Measurements from ENCODE around the gene LAMC3. TPM values are rescaled to one million over a fixed set of nuclear protein-coding genes. Genes with fewer than 3 reads are reported as not detected.

LAMC3 gene
- total and polyA plus RNA-seq, 2 donors: 0.61 to 2.6 TPM

DNA sequence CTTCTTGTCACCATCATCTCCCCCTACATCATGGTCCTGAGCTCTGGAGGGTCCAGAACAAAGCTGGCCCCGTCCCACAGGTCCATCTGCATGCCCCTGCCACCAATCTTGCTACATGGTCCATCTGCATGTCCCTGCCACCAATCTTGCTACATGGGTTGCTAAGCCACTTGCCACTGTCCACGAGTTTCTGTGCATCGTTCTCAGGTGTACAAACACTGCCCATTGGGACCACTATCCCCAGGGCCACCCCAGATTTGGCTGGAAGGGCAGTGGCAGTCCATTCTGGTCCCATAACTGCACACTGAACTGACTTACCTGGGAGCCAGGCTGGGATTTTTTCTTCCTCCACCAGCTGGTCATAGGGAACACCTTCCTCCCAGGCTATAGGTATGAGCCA is 8.0 kb upstream of the LAMC3 start:
- DNase-seq (ENCODE audit: low read depth in 6 of 9, low spot score in 9 of 9): no peak
- Histone ChIP-seq H3K27me3 (ENCODE audit: control insufficient read depth in 2 of 2, insufficient read depth in 1 of 2, low read length in 1 of 2) (peaks cover 2 to 35% of the 10 kb centered on the region in 2 donors), H3K9me3 (ENCODE audit: control insufficient read depth in 2 of 2, insufficient read depth in 1 of 2, low read length in 1 of 2) (no peaks in the 10 kb centered on the region), H3K27ac (ENCODE audit: low read depth in 1 of 2, low read length in 1 of 2) (no peak overlapping the region), H3K4me1 (ENCODE audit: control insufficient read depth in 2 of 2, insufficient read depth in 2 of 2, low read length in 2 of 2) (no peaks in the 10 kb centered on the region), H3K36me3 (ENCODE audit: control insufficient read depth in 2 of 2, insufficient read depth in 2 of 2, low read length in 1 of 2) (no peaks in the 10 kb centered on the region), H3K4me3 (ENCODE audit: low read length in 2 of 2) (no peak overlapping the region)
- 78% methylated on average over 3 of the region's 3 CpGs for whole genome bisulfite sequencing

DNA sequence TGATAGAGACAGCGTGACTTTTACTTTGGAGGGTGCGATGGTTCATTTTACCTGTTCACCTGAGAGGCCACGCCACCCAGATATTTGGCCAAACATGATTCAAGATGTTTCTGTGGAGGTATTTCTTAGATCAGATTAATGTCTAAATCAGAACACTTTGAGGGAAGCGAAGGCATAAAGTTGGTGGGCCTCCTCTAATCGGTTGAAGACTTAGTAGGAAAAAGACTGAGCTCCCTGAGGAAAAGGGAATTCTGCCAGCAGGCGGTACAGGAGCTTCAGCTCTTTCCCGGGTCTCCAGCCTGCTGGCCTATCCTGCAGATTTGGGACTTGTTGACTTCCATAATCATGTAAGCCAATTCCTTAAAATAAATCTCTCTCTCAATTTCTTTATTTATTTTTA is 7.0 kb upstream of the LAMC3 start:
- H3K4me1 ChIP-seq (ENCODE audit: control insufficient read depth in 2 of 2, insufficient read depth in 2 of 2, low read length in 2 of 2): no peaks in the 10 kb centered on the region
- no peaks in the 10 kb centered on the region for H3K9me3 ChIP-seq (ENCODE audit: control insufficient read depth in 2 of 2, insufficient read depth in 1 of 2, low read length in 1 of 2)
- no peak overlapping the region for H3K4me3 ChIP-seq (ENCODE audit: low read length in 2 of 2)
- H3K27ac ChIP-seq (ENCODE audit: low read depth in 1 of 2, low read length in 1 of 2): no peak overlapping the region
- no peaks in the 10 kb centered on the region for H3K36me3 ChIP-seq (ENCODE audit: control insufficient read depth in 2 of 2, insufficient read depth in 2 of 2, low read length in 1 of 2)
- DNase-seq (ENCODE audit: low read depth in 6 of 9, low spot score in 9 of 9): no peak
- 93% methylated on average over 7 of the region's 7 CpGs for WGBS
- H3K27me3 ChIP-seq (ENCODE audit: control insufficient read depth in 2 of 2, insufficient read depth in 1 of 2, low read length in 1 of 2): peaks cover 4 to 38% of the 10 kb centered on the region in 2 donors

- WGBS: 81% methylated on average over 4 of the region's 4 CpGs
- Histone ChIP-seq H3K4me3 (ENCODE audit: low read length in 2 of 2) (no peak overlapping the region), H3K27me3 (ENCODE audit: control insufficient read depth in 2 of 2, insufficient read depth in 1 of 2, low read length in 1 of 2) (peaks cover 28 to 51% of the 10 kb centered on the region in 2 donors)
These were observed 2.4 kb upstream of the LAMC3 start for GRCh38 chr9:131006601-131007000.

DNA sequence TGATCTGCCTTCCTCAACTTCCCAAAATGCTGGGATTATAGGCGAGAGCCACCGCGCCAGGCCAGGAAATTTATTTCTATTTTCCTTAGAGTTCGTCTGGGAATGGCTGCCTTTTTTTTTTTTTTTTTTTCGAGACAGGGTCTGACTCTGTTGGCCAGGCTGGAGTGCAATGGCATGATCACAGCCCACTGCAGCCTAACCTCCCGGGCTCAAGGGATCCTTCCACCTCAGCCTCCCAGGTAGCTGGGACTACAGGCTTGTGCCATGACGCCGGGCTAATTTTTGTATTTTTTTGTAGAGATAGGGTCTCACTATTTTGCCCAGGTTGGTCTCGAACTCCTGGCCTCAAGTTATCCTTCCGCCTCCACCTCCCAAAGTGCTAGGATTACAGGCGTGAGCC is 888 bp upstream of the LAMC3 start:
- Histone ChIP-seq H3K27me3 (ENCODE audit: control insufficient read depth in 2 of 2, insufficient read depth in 1 of 2, low read length in 1 of 2) (peaks cover 28 to 61% of the 10 kb centered on the region in 2 donors), H3K27ac (ENCODE audit: low read depth in 1 of 2, low read length in 1 of 2) (no peak overlapping the region)
- 93% methylated on average over 11 of the region's 11 CpGs for WGBS

More at GRCh38 chr9:131006601-131007000, 2.4 kb upstream of the LAMC3 start:
- H3K27ac ChIP-seq (ENCODE audit: low read depth in 1 of 2, low read length in 1 of 2): no peak overlapping the region
- H3K9me3 ChIP-seq (ENCODE audit: control insufficient read depth in 2 of 2, insufficient read depth in 1 of 2, low read length in 1 of 2): peaks cover 0 to 1% of the 10 kb centered on the region in 2 donors
- H3K4me1 ChIP-seq (ENCODE audit: control insufficient read depth in 2 of 2, insufficient read depth in 2 of 2, low read length in 2 of 2): no peaks in the 10 kb centered on the region
- no peaks in the 10 kb centered on the region for H3K36me3 ChIP-seq (ENCODE audit: control insufficient read depth in 2 of 2, insufficient read depth in 2 of 2, low read length in 1 of 2)
- no peak for DNase-seq (ENCODE audit: low read depth in 6 of 9, low spot score in 9 of 9)

GRCh38 chr9:131008563-131008908 is 438 bp upstream of the LAMC3 start:
- no peak overlapping the region for H3K4me3 ChIP-seq (ENCODE audit: low read length in 2 of 2)
- H3K9me3 ChIP-seq (ENCODE audit: control insufficient read depth in 2 of 2, insufficient read depth in 1 of 2, low read length in 1 of 2): peaks cover 0 to 1% of the 10 kb centered on the region in 2 donors
- no peaks in the 10 kb centered on the region for H3K36me3 ChIP-seq (ENCODE audit: control insufficient read depth in 2 of 2, insufficient read depth in 2 of 2, low read length in 1 of 2)
- WGBS: 52% methylated on average over 8 of the region's 8 CpGs
- no peaks in the 10 kb centered on the region for H3K4me1 ChIP-seq (ENCODE audit: control insufficient read depth in 2 of 2, insufficient read depth in 2 of 2, low read length in 2 of 2)
- peaks cover 28 to 61% of the 10 kb centered on the region in 2 donors for H3K27me3 ChIP-seq (ENCODE audit: control insufficient read depth in 2 of 2, insufficient read depth in 1 of 2, low read length in 1 of 2)
- no peak overlapping the region for H3K27ac ChIP-seq (ENCODE audit: low read depth in 1 of 2, low read length in 1 of 2)
- no peak for DNase-seq (ENCODE audit: low read depth in 6 of 9, low spot score in 9 of 9)

More for the DNA sequence above, 888 bp upstream of the LAMC3 start:
- Histone ChIP-seq H3K36me3 (ENCODE audit: control insufficient read depth in 2 of 2, insufficient read depth in 2 of 2, low read length in 1 of 2) (no peaks in the 10 kb centered on the region), H3K9me3 (ENCODE audit: control insufficient read depth in 2 of 2, insufficient read depth in 1 of 2, low read length in 1 of 2) (peaks cover 0 to 1% of the 10 kb centered on the region in 2 donors), H3K4me1 (ENCODE audit: control insufficient read depth in 2 of 2, insufficient read depth in 2 of 2, low read length in 2 of 2) (no peaks in the 10 kb centered on the region), H3K4me3 (ENCODE audit: low read length in 2 of 2) (no peak overlapping the region)
- no peak for DNase-seq (ENCODE audit: low read depth in 6 of 9, low spot score in 9 of 9)

GRCh38 chr9:131010482-131011273 is 1.7 kb downstream of the LAMC3 start:
- Histone ChIP-seq H3K27ac (ENCODE audit: low read depth in 1 of 2, low read length in 1 of 2) (no peak overlapping the region), H3K36me3 (ENCODE audit: control insufficient read depth in 2 of 2, insufficient read depth in 2 of 2, low read length in 1 of 2) (no peaks in the 10 kb centered on the region), H3K4me3 (ENCODE audit: low read length in 2 of 2) (no peak overlapping the region), H3K27me3 (ENCODE audit: control insufficient read depth in 2 of 2, insufficient read depth in 1 of 2, low read length in 1 of 2) (peaks cover 28 to 64% of the 10 kb centered on the region in 2 donors), H3K9me3 (ENCODE audit: control insufficient read depth in 2 of 2, insufficient read depth in 1 of 2, low read length in 1 of 2) (peaks cover 1 to 3% of the 10 kb centered on the region in 2 donors), H3K4me1 (ENCODE audit: control insufficient read depth in 2 of 2, insufficient read depth in 2 of 2, low read length in 2 of 2) (no peaks in the 10 kb centered on the region)
- 92% methylated on average over 14 of the region's 14 CpGs for WGBS
- no peak for DNase-seq (ENCODE audit: low read depth in 6 of 9, low spot score in 9 of 9)

GRCh38 chr9:131011274-131012022 is 2.5 kb downstream of the LAMC3 start:
- no peak overlapping the region for H3K4me3 ChIP-seq (ENCODE audit: low read length in 2 of 2)
- WGBS: 72% methylated on average over 8 of the region's 8 CpGs

GRCh38 chr9:131012023-131012334 is 3.0 kb downstream of the LAMC3 start:
- DNase-seq (ENCODE audit: low read depth in 6 of 9, low spot score in 9 of 9): no peak
- no peak overlapping the region for H3K27ac ChIP-seq (ENCODE audit: low read depth in 1 of 2, low read length in 1 of 2)
- 63% methylated on average over 6 of the region's 6 CpGs for WGBS

More at GRCh38 chr9:131011274-131012022, 2.5 kb downstream of the LAMC3 start:
- no peak for DNase-seq (ENCODE audit: low read depth in 6 of 9, low spot score in 9 of 9)
- Histone ChIP-seq H3K36me3 (ENCODE audit: control insufficient read depth in 2 of 2, insufficient read depth in 2 of 2, low read length in 1 of 2) (no peaks in the 10 kb centered on the region), H3K4me1 (ENCODE audit: control insufficient read depth in 2 of 2, insufficient read depth in 2 of 2, low read length in 2 of 2) (no peaks in the 10 kb centered on the region), H3K27me3 (ENCODE audit: control insufficient read depth in 2 of 2, insufficient read depth in 1 of 2, low read length in 1 of 2) (peaks cover 28 to 62% of the 10 kb centered on the region in 2 donors), H3K9me3 (ENCODE audit: control insufficient read depth in 2 of 2, insufficient read depth in 1 of 2, low read length in 1 of 2) (peaks cover 1 to 3% of the 10 kb centered on the region in 2 donors), H3K27ac (ENCODE audit: low read depth in 1 of 2, low read length in 1 of 2) (no peak overlapping the region)

GRCh38 chr9:131012396-131012917 is 3.5 kb downstream of the LAMC3 start:
- Histone ChIP-seq H3K36me3 (ENCODE audit: control insufficient read depth in 2 of 2, insufficient read depth in 2 of 2, low read length in 1 of 2) (no peaks in the 10 kb centered on the region), H3K27me3 (ENCODE audit: control insufficient read depth in 2 of 2, insufficient read depth in 1 of 2, low read length in 1 of 2) (peaks cover 25 to 59% of the 10 kb centered on the region in 2 donors), H3K4me3 (ENCODE audit: low read length in 2 of 2) (no peak overlapping the region), H3K9me3 (ENCODE audit: control insufficient read depth in 2 of 2, insufficient read depth in 1 of 2, low read length in 1 of 2) (peaks cover 1 to 3% of the 10 kb centered on the region in 2 donors), H3K4me1 (ENCODE audit: control insufficient read depth in 2 of 2, insufficient read depth in 2 of 2, low read length in 2 of 2) (no peaks in the 10 kb centered on the region), H3K27ac (ENCODE audit: low read depth in 1 of 2, low read length in 1 of 2) (no peak overlapping the region)
- DNase-seq (ENCODE audit: low read depth in 6 of 9, low spot score in 9 of 9): no peak
- 84% methylated on average over 22 of the region's 22 CpGs for WGBS

More at GRCh38 chr9:131012023-131012334, 3.0 kb downstream of the LAMC3 start:
- Histone ChIP-seq H3K36me3 (ENCODE audit: control insufficient read depth in 2 of 2, insufficient read depth in 2 of 2, low read length in 1 of 2) (no peaks in the 10 kb centered on the region), H3K9me3 (ENCODE audit: control insufficient read depth in 2 of 2, insufficient read depth in 1 of 2, low read length in 1 of 2) (peaks cover 1 to 3% of the 10 kb centered on the region in 2 donors), H3K27me3 (ENCODE audit: control insufficient read depth in 2 of 2, insufficient read depth in 1 of 2, low read length in 1 of 2) (peaks cover 25 to 60% of the 10 kb centered on the region in 2 donors), H3K4me1 (ENCODE audit: control insufficient read depth in 2 of 2, insufficient read depth in 2 of 2, low read length in 2 of 2) (no peaks in the 10 kb centered on the region), H3K4me3 (ENCODE audit: low read length in 2 of 2) (no peak overlapping the region)
